ENCODE measurements around the gene TEX36.
"Not testable (repeated sequence)": the region's sequence is repeated elsewhere in the genome, so short reads cannot be mapped to it uniquely, and the experiment has no call there.

The TEX36 gene

GRCh38 chr10:125691160-125691981, 8.4 kb upstream of the TEX36 start:
- peak; percentile 47 for DNase-seq

- no peak for DNase-seq
Measured at GRCh38 chr10:125689955-125690569, 7.1 kb upstream of the TEX36 start.

- no peak for DNase-seq
Measured at GRCh38 chr10:125687507-125688185, 4.7 kb upstream of the TEX36 start.

- DNase-seq, result no peak
Measured at GRCh38 chr10:125684581-125684980, 1.6 kb upstream of the TEX36 start.

GRCh38 chr10:125683821-125684220, 858 bp upstream of the TEX36 start:
- DNase-seq, result no peak

GRCh38 chr10:125679436-125679835, 3.5 kb downstream of the TEX36 start:
- DNase-seq, result no peak

- no peak for DNase-seq
Measured at GRCh38 chr10:125672884-125673283, 10.1 kb downstream of the TEX36 start.

- no peak for DNase-seq
Measured at GRCh38 chr10:125662584-125662983, 20.4 kb downstream of the TEX36 start.

GRCh38 chr10:125661941-125662515, 20.9 kb downstream of the TEX36 start:
- DNase-seq, result no peak

GRCh38 chr10:125661431-125661940, 21.5 kb downstream of the TEX36 start:
- DNase-seq, result no peak

- no peak for DNase-seq
Measured at GRCh38 chr10:125659071-125659470, 23.9 kb downstream of the TEX36 start.

- DNase-seq, result no peak
Measured at GRCh38 chr10:125656523-125656922, 26.4 kb downstream of the TEX36 start.

GRCh38 chr10:125653113-125653512, 29.9 kb downstream of the TEX36 start:
- DNase-seq, result not testable (repeated sequence)

GRCh38 chr10:125646311-125646710, 36.7 kb downstream of the TEX36 start:
- no peak for DNase-seq

- no peak for DNase-seq
Measured at GRCh38 chr10:125641398-125641797, 41.6 kb downstream of the TEX36 start.

- DNase-seq, result no peak
Measured at GRCh38 chr10:125640653-125641052, 42.3 kb downstream of the TEX36 start.

- no peak for DNase-seq
Measured at GRCh38 chr10:125639846-125640245, 43.1 kb downstream of the TEX36 start.

GRCh38 chr10:125638555-125638954, 44.4 kb downstream of the TEX36 start:
- DNase-seq, result no peak

GRCh38 chr10:125637496-125637895, 45.5 kb downstream of the TEX36 start:
- no peak for DNase-seq

GRCh38 chr10:125634606-125635005, 48.4 kb downstream of the TEX36 start:
- no peak for DNase-seq

- DNase-seq, result peak; percentile 57
Measured at GRCh38 chr10:125633517-125633999, 49.4 kb downstream of the TEX36 start.

- no peak for DNase-seq
Measured at GRCh38 chr10:125631806-125632205, 51.2 kb downstream of the TEX36 start.

GRCh38 chr10:125629758-125630376, 53.1 kb downstream of the TEX36 start:
- peak; percentile 7 for DNase-seq

Measured in DMS79 treated with DMSO at 0.1 percent for 48 hours (cell line).